Measurements from ENCODE around the gene RABGAP1L. TPM values are rescaled to one million over a fixed set of nuclear protein-coding genes. Genes with fewer than 3 reads are reported as not detected.

Gene RABGAP1L
- total RNA-seq, 1 experiment from 2014 or later: 29.3 TPM

DNA sequence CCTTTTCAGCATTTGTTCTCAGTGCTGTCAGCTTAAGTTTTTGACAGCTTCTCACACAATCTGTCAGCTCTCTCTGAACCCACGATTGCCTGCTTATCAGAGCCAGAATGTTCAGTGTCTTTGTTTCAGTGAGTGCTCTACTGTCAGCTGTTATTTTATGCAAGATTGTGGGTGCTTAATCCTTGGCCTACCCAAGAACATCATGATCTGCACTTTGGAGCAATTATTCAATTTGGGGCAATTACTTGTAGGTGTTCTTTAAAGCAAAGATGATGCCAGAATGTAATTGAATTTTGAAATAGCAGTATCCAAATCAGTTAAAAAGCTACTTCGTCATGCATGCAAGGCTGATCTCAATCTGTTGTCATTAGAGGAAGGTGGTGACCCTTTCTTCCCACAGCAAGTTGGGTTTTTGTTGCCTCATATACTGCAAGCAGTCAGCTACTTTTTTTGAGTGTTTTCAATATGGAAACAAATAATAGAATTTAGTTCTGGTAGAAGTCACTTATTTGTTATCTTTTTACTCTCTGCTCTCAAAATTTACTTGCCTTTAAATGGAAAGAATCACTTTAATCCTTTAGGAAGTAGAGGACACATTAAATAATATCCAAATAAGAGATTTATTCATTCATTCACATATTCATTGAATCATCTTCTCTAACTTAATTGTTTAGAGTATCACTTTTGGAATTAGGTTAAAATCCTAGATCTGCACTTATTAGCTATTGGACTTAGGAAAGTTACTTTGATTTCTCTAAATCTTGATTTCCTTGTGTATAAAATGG lies 586.9 kb downstream of the RABGAP1L start:
- no TSS peak for BruUV-seq (replicated peaks)
- ATAC-seq: no peak
- ChIA-PET RAD21 (ENCODE audit: low non-redundant PET in 1 of 2, low total read pairs in 2 of 2, uncharacterized antibody in 2 of 2, unreplicated experiment in 2 of 2) (no interaction called here), CTCF (interaction anchor here (0.8 to 7.6 kb wide), 6 partner anchors 9 to 1316 kb away, joined by 3 to 75 read pairs (median 4); no protein-coding TSS in a partner anchor), POLR2A (no interaction called here)
- Histone ChIP-seq H3K4me2 (ENCODE audit: low read length) (no peak overlapping the region), H3K9me2 (ENCODE audit: insufficient read depth) (no peaks in the 10 kb centered on the region), H3K9ac (ENCODE audit: low read length) (no peak overlapping the region), H3K4me3 (replicated peaks in 1 of 2; ENCODE audit: low read depth in 1 of 2, low read length in 2 of 2) (no peak overlapping the region), H2AFZ (ENCODE audit: low read depth, low read length, poor library complexity, severe bottlenecking) (no peak overlapping the region), H3K79me2 (ENCODE audit: insufficient read depth, low read length) (no peaks in the 10 kb centered on the region), H3K27me3 (ENCODE audit: insufficient read depth, low read length) (no peaks in the 10 kb centered on the region), H3K27ac (ENCODE audit: low read depth, low read length) (no peak overlapping the region), H3K36me3 (ENCODE audit: control insufficient read depth in 1 of 2, insufficient read depth in 2 of 2, low read length in 2 of 2) (no peaks in the 10 kb centered on the region), H3K4me1 (ENCODE audit: control insufficient read depth in 1 of 2, insufficient read depth in 2 of 2, low read length in 2 of 2) (no peaks in the 10 kb centered on the region), H4K20me1 (ENCODE audit: insufficient read depth) (no peaks in the 10 kb centered on the region), H3K9me3 (ENCODE audit: control insufficient read depth in 1 of 2, insufficient read depth in 1 of 2, low read depth in 1 of 2, low read length in 2 of 2) (no peaks in the 10 kb centered on the region)
- DNase-seq (ENCODE audit: low read depth, low spot score): no peak
- TF ChIP-seq SIN3A (IDR thresholded peaks at IDR 0.05; ENCODE audit: low read depth): no peak
- TF ChIP-seq JUND (IDR thresholded peaks at IDR 0.05): no peak
- TF ChIP-seq POLR2A (IDR thresholded peaks at IDR 0.05; ENCODE audit: borderline replicate concordance, extremely low read depth, insufficient read depth, insufficient read length): no peak
- no peak for TF ChIP-seq ZNF274 (IDR thresholded peaks at IDR 0.05; ENCODE audit: low read depth, low read length)
- TF ChIP-seq POLR2AphosphoS5 (IDR thresholded peaks at IDR 0.05; ENCODE audit: low read depth, low read length): no peak
- TF ChIP-seq, protein P1, sequence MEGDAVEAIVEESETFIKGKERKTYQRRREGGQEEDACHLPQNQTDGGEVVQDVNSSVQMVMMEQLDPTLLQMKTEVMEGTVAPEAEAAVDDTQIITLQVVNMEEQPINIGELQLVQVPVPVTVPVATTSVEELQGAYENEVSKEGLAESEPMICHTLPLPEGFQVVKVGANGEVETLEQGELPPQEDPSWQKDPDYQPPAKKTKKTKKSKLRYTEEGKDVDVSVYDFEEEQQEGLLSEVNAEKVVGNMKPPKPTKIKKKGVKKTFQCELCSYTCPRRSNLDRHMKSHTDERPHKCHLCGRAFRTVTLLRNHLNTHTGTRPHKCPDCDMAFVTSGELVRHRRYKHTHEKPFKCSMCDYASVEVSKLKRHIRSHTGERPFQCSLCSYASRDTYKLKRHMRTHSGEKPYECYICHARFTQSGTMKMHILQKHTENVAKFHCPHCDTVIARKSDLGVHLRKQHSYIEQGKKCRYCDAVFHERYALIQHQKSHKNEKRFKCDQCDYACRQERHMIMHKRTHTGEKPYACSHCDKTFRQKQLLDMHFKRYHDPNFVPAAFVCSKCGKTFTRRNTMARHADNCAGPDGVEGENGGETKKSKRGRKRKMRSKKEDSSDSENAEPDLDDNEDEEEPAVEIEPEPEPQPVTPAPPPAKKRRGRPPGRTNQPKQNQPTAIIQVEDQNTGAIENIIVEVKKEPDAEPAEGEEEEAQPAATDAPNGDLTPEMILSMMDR (IDR thresholded peaks at IDR 0.05 in 2 of 3, conservative IDR thresholded peaks at IDR 0.05 in 1 of 3; ENCODE audit: borderline replicate concordance in 1 of 3, insufficient read depth in 1 of 3, low read depth in 2 of 3, low read length in 2 of 3): no peak
- no peak for TF ChIP-seq CEBPB (IDR thresholded peaks at IDR 0.05; ENCODE audit: low read depth)
- TF ChIP-seq SP1 (IDR thresholded peaks at IDR 0.05; ENCODE audit: low read depth): no peak
- TF ChIP-seq, protein P2, sequence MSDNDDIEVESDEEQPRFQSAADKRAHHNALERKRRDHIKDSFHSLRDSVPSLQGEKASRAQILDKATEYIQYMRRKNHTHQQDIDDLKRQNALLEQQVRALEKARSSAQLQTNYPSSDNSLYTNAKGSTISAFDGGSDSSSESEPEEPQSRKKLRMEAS (IDR thresholded peaks at IDR 0.05): no peak
- TF ChIP-seq FOSL1 (IDR thresholded peaks at IDR 0.05; ENCODE audit: low read depth): no peak
- no peak for TF ChIP-seq CBX3 (IDR thresholded peaks at IDR 0.05; ENCODE audit: low read depth)
- no peak for TF ChIP-seq RAD21 (IDR thresholded peaks at IDR 0.05; ENCODE audit: low read depth)
- TF ChIP-seq, protein P3, sequence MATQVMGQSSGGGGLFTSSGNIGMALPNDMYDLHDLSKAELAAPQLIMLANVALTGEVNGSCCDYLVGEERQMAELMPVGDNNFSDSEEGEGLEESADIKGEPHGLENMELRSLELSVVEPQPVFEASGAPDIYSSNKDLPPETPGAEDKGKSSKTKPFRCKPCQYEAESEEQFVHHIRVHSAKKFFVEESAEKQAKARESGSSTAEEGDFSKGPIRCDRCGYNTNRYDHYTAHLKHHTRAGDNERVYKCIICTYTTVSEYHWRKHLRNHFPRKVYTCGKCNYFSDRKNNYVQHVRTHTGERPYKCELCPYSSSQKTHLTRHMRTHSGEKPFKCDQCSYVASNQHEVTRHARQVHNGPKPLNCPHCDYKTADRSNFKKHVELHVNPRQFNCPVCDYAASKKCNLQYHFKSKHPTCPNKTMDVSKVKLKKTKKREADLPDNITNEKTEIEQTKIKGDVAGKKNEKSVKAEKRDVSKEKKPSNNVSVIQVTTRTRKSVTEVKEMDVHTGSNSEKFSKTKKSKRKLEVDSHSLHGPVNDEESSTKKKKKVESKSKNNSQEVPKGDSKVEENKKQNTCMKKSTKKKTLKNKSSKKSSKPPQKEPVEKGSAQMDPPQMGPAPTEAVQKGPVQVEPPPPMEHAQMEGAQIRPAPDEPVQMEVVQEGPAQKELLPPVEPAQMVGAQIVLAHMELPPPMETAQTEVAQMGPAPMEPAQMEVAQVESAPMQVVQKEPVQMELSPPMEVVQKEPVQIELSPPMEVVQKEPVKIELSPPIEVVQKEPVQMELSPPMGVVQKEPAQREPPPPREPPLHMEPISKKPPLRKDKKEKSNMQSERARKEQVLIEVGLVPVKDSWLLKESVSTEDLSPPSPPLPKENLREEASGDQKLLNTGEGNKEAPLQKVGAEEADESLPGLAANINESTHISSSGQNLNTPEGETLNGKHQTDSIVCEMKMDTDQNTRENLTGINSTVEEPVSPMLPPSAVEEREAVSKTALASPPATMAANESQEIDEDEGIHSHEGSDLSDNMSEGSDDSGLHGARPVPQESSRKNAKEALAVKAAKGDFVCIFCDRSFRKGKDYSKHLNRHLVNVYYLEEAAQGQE (IDR thresholded peaks at IDR 0.05; ENCODE audit: low read depth): no peak
- no peak for TF ChIP-seq EGR1 (IDR thresholded peaks at IDR 0.05; ENCODE audit: low read depth)
- no peak for TF ChIP-seq ELF1 (IDR thresholded peaks at IDR 0.05; ENCODE audit: borderline replicate concordance, low read depth)
- TF ChIP-seq EZH2phosphoT487 (IDR thresholded peaks at IDR 0.05; ENCODE audit: borderline replicate concordance): no peak
- no peak for TF ChIP-seq SRF (IDR thresholded peaks at IDR 0.05; ENCODE audit: low read depth)
- TF ChIP-seq ZFX (IDR thresholded peaks at IDR 0.05): no peak
- TF ChIP-seq, protein P4, sequence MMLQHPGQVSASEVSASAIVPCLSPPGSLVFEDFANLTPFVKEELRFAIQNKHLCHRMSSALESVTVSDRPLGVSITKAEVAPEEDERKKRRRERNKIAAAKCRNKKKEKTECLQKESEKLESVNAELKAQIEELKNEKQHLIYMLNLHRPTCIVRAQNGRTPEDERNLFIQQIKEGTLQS (IDR thresholded peaks at IDR 0.05): no peak
- intact Hi-C loops (cut with micrococcal nuclease): loop anchor here (10.0 kb wide), 1 partner anchor 2001 kb away; no protein-coding TSS in a partner anchor

Measured in HCT116 (cell line).